Astrocyte of the spinal cord (primary cell): ENCODE measurements around the gene ARMH1.

Source experiments
- DNase-seq: peaks from one replicate; pipeline ENCODE4 v3.0.0; 2011; ENCODE audit warnings: low read depth, low spot score
- H3K4me3 ChIP-seq: 2 replicates; pipeline ENCODE4 v1.5.1; 2011; ENCODE audit warnings: low read depth, mild to moderate bottlenecking, low read length, moderate library complexity
- CTCF ChIP-seq: IDR thresholded peaks from 2 replicates; pipeline ENCODE4 v1.5.1; 2012; ENCODE audit warnings: low read depth, mild to moderate bottlenecking, low read length, inconsistent platforms
- in situ Hi-C: cut with HindIII; loops from 2 replicates; pipeline ENCODE4 v1.10.0; 2017; ENCODE audit warnings: low sequenced_read_pairs

Gene ARMH1

GRCh38 chr1:44719318-44719717 is 44.8 kb downstream of the ARMH1 start:
- in situ Hi-C loops, result no loop called here
- no peak for TF ChIP-seq CTCF
- DNase-seq, result no peak

GRCh38 chr1:44720281-44720680 is 45.8 kb downstream of the ARMH1 start:
- DNase-seq, result no peak
- TF ChIP-seq CTCF, result no peak
- in situ Hi-C loops, result no loop called here
- no peak overlapping the region for H3K4me3 ChIP-seq

More at GRCh38 chr1:44719318-44719717, 44.8 kb downstream of the ARMH1 start:
- H3K4me3 ChIP-seq, result no peak overlapping the region

- no peak overlapping the region for H3K4me3 ChIP-seq
- in situ Hi-C loops, result no loop called here
- TF ChIP-seq CTCF, result no peak
- peak; percentile 96 for DNase-seq
These were observed 47.2 kb downstream of the ARMH1 start for GRCh38 chr1:44721485-44722361.

- H3K4me3 ChIP-seq, result no peak overlapping the region
- in situ Hi-C loops, result no loop called here
- no peak for DNase-seq
- TF ChIP-seq CTCF, result no peak
These were observed 48.5 kb downstream of the ARMH1 start for GRCh38 chr1:44723064-44723463.

- in situ Hi-C loops, result no loop called here
- no peak for TF ChIP-seq CTCF
- no peak for DNase-seq
- no peak overlapping the region for H3K4me3 ChIP-seq
These were observed 49.2 kb downstream of the ARMH1 start for GRCh38 chr1:44723496-44724295.

GRCh38 chr1:44724296-44724954 is 49.9 kb downstream of the ARMH1 start:
- in situ Hi-C loops, result no loop called here
- no peak overlapping the region for H3K4me3 ChIP-seq
- TF ChIP-seq CTCF, result no peak
- DNase-seq, result no peak
